HCT116 (cell line): ENCODE data around the gene GRM5. TPM values are rescaled to one million over a fixed set of nuclear protein-coding genes. Genes with fewer than 3 reads are reported as not detected.
"Not testable (repeated sequence)": the region's sequence is repeated elsewhere in the genome, so short reads cannot be mapped to it uniquely, and the experiment has no call there.

Experiments used
- ATAC-seq: fragments of 200-7000 bp; cut with Tn5 transposase; 2 replicates; pipeline ENCODE4 v1.9.1; 2020; ENCODE audit warnings: mild to moderate bottlenecking, moderate library complexity
- BruUV-seq: library from RNA; stranded (reverse); fragments of 400-500 nt; replicated peaks from 2 replicates; lab custom pipeline; 2021; lab: Mats Ljungman, UMichigan
- CTCF ChIA-PET: fragments of 300-600 bp; sonication (Branson Sonifier 250); formaldehyde crosslinking; loops from one replicate; lab custom pipeline; 2021; ENCODE audit warnings: antibody characterized with exemption; lab: Charles Lee
- POLR2A ChIA-PET: fragments of 300-600, 350-600 bp; sonication (Branson Sonifier 250); formaldehyde crosslinking; loops from one replicate; lab custom pipeline; 2021; ENCODE audit warnings: antibody characterized with exemption; lab: Charles Lee
- RAD21 ChIA-PET, 2 experiments: fragments of 300-600 bp; sonication (Branson Sonifier 250); formaldehyde crosslinking; loops; one replicate each; lab custom pipeline; 2023; ENCODE audit warnings: low total read pairs in 2 of 2; ENCODE audit not compliant: uncharacterized antibody in 2 of 2, unreplicated experiment in 2 of 2, low non-redundant PET in 1 of 2; lab: Charles Lee
- DNase-seq: peaks from one replicate; pipeline ENCODE4 v3.0.0-alpha.2; 2010; ENCODE audit warnings: low read depth, low spot score
- H2AFZ ChIP-seq: fragments of 200-600 bp; shearing (Covaris generic), sonication (generic); 2 replicates; pipeline ENCODE4 v1.6.1; 2017; ENCODE audit warnings: low read depth, mixed run types, mixed read lengths, antibody characterized with exemption, low read length; ENCODE audit not compliant: poor library complexity, severe bottlenecking
- H3K27ac ChIP-seq: 2 replicates; pipeline ENCODE4 v1.5.1; 2012; ENCODE audit warnings: low read depth, low read length
- H3K27me3 ChIP-seq: fragments of 200-600 bp; sonication (generic); 2 replicates; pipeline ENCODE4 v1.6.1; 2016; ENCODE audit warnings: mixed run types, low read length, mixed read lengths; ENCODE audit not compliant: insufficient read depth
- H3K36me3 ChIP-seq, 2 experiments: fragments of 200-500 bp in 1 of 2; fragments of 200-600 bp in 1 of 2; sonication (Bioruptor generic) in 1 of 2; sonication (generic) in 1 of 2; 2 replicates each; pipeline versions ENCODE4 v1.5.1 to v1.6.1; 2014 to 2016; ENCODE audit warnings: low read length in 2 of 2, inconsistent platforms in 1 of 2, mixed read lengths in 1 of 2, mixed run types in 1 of 2; ENCODE audit not compliant: insufficient read depth in 2 of 2, control insufficient read depth in 1 of 2
- H3K4me1 ChIP-seq, 2 experiments: fragments of 200-600 bp in 1 of 2; sonication (generic) in 1 of 2; 2 replicates each; pipeline versions ENCODE4 v1.5.1 to v1.6.1; 2012 to 2017; ENCODE audit warnings: low read length in 2 of 2, inconsistent platforms in 1 of 2, mild to moderate bottlenecking in 1 of 2, mixed read lengths in 1 of 2, mixed run types in 1 of 2, moderate library complexity in 1 of 2; ENCODE audit not compliant: insufficient read depth in 2 of 2, control insufficient read depth in 1 of 2
- H3K4me2 ChIP-seq: fragments of 200-600 bp; sonication (generic); 2 replicates; pipeline ENCODE4 v1.6.1; 2017; ENCODE audit warnings: mixed run types, low read length, mixed read lengths
- H3K4me3 ChIP-seq, 2 experiments: fragments of 200-600 bp in 1 of 2; sonication (generic) in 1 of 2; replicated peaks in 1 of 2; 2 replicates each; pipeline ENCODE4 v1.5.1; 2011 to 2016; ENCODE audit warnings: low read length in 2 of 2, control low read depth in 1 of 2, low read depth in 1 of 2, mild to moderate bottlenecking in 1 of 2, mixed read lengths in 1 of 2, mixed run types in 1 of 2
- H3K79me2 ChIP-seq: fragments of 200-600 bp; sonication (generic); 2 replicates; pipeline ENCODE4 v1.6.1; 2017; ENCODE audit warnings: mild to moderate bottlenecking, mixed run types, low read length, moderate library complexity, mixed read lengths; ENCODE audit not compliant: insufficient read depth
- H3K9ac ChIP-seq: fragments of 200-600 bp; sonication (generic); 2 replicates; pipeline ENCODE4 v1.6.1; 2016; ENCODE audit warnings: low read length, mixed read lengths
- H3K9me2 ChIP-seq: fragments of 200-600 bp; sonication (generic), shearing (Covaris generic); 2 replicates; pipeline ENCODE4 v1.6.1; 2017; ENCODE audit warnings: mixed run types, mild to moderate bottlenecking, moderate library complexity; ENCODE audit not compliant: insufficient read depth
- H3K9me3 ChIP-seq, 2 experiments: fragments of 200-500 bp in 1 of 2; fragments of 200-600 bp in 1 of 2; sonication (Bioruptor generic) in 1 of 2; sonication (generic) in 1 of 2; 2 replicates each; pipeline ENCODE4 v1.6.1; 2014 to 2017; ENCODE audit warnings: low read length in 2 of 2, mixed read lengths in 2 of 2, inconsistent platforms in 1 of 2, low read depth in 1 of 2, mild to moderate bottlenecking in 1 of 2, mixed run types in 1 of 2, moderate library complexity in 1 of 2; ENCODE audit not compliant: control insufficient read depth in 1 of 2, insufficient read depth in 1 of 2
- H4K20me1 ChIP-seq: fragments of 200-600 bp; sonication (generic), shearing (Covaris generic); 2 replicates; pipeline ENCODE4 v1.6.1; 2017; ENCODE audit warnings: mixed run types, mild to moderate bottlenecking, moderate library complexity; ENCODE audit not compliant: insufficient read depth
- EGR1 ChIP-seq: IDR thresholded peaks from 2 replicates; pipeline ENCODE4 v1.6.1; 2012; ENCODE audit warnings: low read depth
- EZH2 ChIP-seq: fragments of 200-600 bp; sonication (generic); IDR thresholded peaks from 2 replicates; pipeline ENCODE4 v1.6.1; 2017; ENCODE audit warnings: antibody characterized with exemption, mixed run types
- POLR2AphosphoS5 ChIP-seq: IDR thresholded peaks from 2 replicates; pipeline ENCODE4 v1.6.1; 2011; ENCODE audit warnings: mild to moderate bottlenecking, low read depth, low read length, moderate library complexity
- ZFX ChIP-seq: fragments of 450-650 bp; IDR thresholded peaks from 2 replicates; pipeline ENCODE4 v1.6.1; 2017
- ZNF274 ChIP-seq: fragments of 200-500 bp; sonication (Bioruptor generic); IDR thresholded peaks from 2 replicates; pipeline ENCODE4 v1.6.1; 2014; ENCODE audit warnings: mild to moderate bottlenecking, low read depth, low read length, inconsistent platforms
- intact Hi-C: fragments of 100-400 bp; cut with micrococcal nuclease; formaldehyde crosslinking; loops from 2 replicates; pipeline ENCODE4 v1.10.0; 2022
- total RNA-seq: library from RNA; stranded (reverse); gene quantifications from one replicate; pipeline ENCODE4 v1.2.1, GENCODE V29; 2021; ENCODE audit not compliant: unreplicated experiment

Gene GRM5
- total RNA-seq, 1 experiment from 2014 or later, result not detected

DNA sequence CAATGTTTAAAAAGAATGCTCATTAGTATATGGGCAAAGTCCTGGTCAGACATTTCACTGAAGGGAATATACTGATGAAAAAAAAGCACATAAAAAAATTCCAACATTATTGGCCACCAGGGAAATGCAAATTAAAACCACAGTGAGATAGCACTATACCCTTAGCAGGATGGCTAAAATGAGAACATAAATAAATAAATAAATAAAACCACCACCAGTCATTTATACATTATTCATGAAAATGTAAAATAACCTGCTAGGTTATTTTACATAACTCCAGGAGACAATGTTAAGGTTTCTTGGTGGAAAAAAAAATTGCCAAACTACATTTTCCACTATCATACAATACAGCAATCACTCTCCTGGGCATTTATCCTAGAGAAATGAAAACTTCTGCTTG is 64.9 kb downstream of the GRM5 start:
- H3K27ac ChIP-seq, CTCF ChIA-PET, H3K4me1 ChIP-seq, H3K4me2 ChIP-seq, H3K9me3 ChIP-seq, H4K20me1 ChIP-seq, H2AFZ ChIP-seq, H3K4me3 ChIP-seq, H3K27me3 ChIP-seq, RAD21 ChIA-PET, POLR2A ChIA-PET, DNase-seq, H3K9ac ChIP-seq, BruUV-seq, ATAC-seq, intact Hi-C loops, H3K79me2 ChIP-seq, H3K9me2 ChIP-seq, H3K36me3 ChIP-seq: not testable (repeated sequence)

GRCh38 chr11:88979641-88980040 is 86.1 kb downstream of the GRM5 start:
- DNase-seq, result no peak
- Histone ChIP-seq H3K4me2 (no peak overlapping the region), H3K4me1 (no peaks in the 10 kb centered on the region), H4K20me1 (no peaks in the 10 kb centered on the region), H3K27me3 (no peaks in the 10 kb centered on the region), H3K79me2 (no peaks in the 10 kb centered on the region), H3K4me3 (no peak overlapping the region), H3K36me3 (no peaks in the 10 kb centered on the region), H3K9me2 (no peaks in the 10 kb centered on the region), H3K9me3 (no peaks in the 10 kb centered on the region), H3K9ac (no peak overlapping the region), H3K27ac (no peak overlapping the region), H2AFZ (no peak overlapping the region)
- intact Hi-C loops, result no loop called here
- ChIA-PET POLR2A (no interaction called here), RAD21 (no interaction called here), CTCF (no interaction called here)
- no peak for ATAC-seq
- TF ChIP-seq POLR2AphosphoS5 (no peak), EGR1 (no peak), EZH2 (no peak), ZNF274 (no peak), ZFX (no peak)
- BruUV-seq, result no TSS peak

DNA sequence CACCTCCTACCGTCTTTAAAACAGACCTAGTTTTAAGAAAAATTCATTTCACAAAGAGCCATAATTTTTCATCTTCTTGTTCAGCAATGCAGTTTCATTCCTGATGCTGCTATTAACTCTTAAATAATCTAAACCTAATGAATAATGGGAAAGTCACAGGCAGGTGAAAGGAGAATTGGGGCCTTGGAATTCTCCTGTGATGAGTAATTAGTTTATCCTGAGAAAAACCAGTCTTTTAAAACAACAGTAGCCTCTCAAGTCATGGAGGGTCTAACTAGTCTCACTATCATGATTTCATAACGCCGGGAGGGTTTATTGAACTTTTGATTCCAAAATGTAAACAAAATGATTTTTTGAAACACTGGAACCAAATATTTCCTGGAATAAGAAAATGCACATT is 86.8 kb downstream of the GRM5 start:
- H3K4me1 ChIP-seq, H3K9me3 ChIP-seq, POLR2A ChIA-PET, H3K9ac ChIP-seq, H3K4me3 ChIP-seq, H3K79me2 ChIP-seq, DNase-seq, RAD21 ChIA-PET, H4K20me1 ChIP-seq, ATAC-seq, intact Hi-C loops, CTCF ChIA-PET, H3K36me3 ChIP-seq, H3K27ac ChIP-seq, H3K9me2 ChIP-seq, H3K4me2 ChIP-seq, H3K27me3 ChIP-seq, H2AFZ ChIP-seq, BruUV-seq: not testable (repeated sequence)

DNA sequence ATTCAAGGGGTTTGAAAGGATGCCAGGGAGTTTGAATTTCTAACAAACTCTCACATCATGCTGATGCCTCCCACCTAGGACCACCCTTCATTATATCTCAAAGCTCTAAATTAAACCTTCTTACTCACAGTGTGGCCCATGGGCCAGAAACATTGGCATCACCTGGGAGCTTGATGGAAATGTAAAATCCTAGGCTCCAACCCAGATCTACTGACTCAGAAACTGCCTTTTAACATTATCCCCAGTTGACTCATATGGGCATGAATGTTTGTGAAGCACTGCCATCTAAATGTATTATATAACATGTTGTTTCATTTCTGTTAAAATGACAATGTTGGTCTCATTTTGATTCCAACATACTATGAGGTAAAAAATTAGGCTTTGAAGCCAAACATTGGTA is 90.3 kb downstream of the GRM5 start:
- BruUV-seq, ATAC-seq: not testable (repeated sequence)

More for the DNA sequence above, 90.3 kb downstream of the GRM5 start:
- H3K9me3 ChIP-seq, H3K9me2 ChIP-seq, H3K79me2 ChIP-seq, H3K4me1 ChIP-seq, DNase-seq, H3K27ac ChIP-seq, H3K27me3 ChIP-seq, CTCF ChIA-PET, intact Hi-C loops, H4K20me1 ChIP-seq, POLR2A ChIA-PET, H3K36me3 ChIP-seq, H2AFZ ChIP-seq, H3K9ac ChIP-seq, H3K4me2 ChIP-seq, RAD21 ChIA-PET, H3K4me3 ChIP-seq: not testable (repeated sequence)
